GM23338 (cell line): ENCODE data around the gene CD48. TPM values are rescaled to one million over a fixed set of nuclear protein-coding genes. Genes with fewer than 3 reads are reported as not detected.

Source experiments
- ATAC-seq: fragments of 200-7000 bp; cut with Tn5 transposase; 3 replicates; pipeline ENCODE4 v1.9.1; 2020
- DNase-seq: peaks from one replicate; pipeline ENCODE4 v3.0.0-alpha.2; 2015; ENCODE audit warnings: low spot score
- H2AFZ ChIP-seq: fragments of 200-600 bp; sonication (generic); 2 replicates; pipeline ENCODE4 v1.8.0; 2016; ENCODE audit warnings: antibody characterized with exemption, mild to moderate bottlenecking, moderate library complexity
- H3F3A ChIP-seq: fragments of 200-600 bp; sonication (generic); replicated peaks from 2 replicates; pipeline ENCODE4 v1.8.0; 2017; ENCODE audit warnings: antibody characterized with exemption, mixed run types, low read depth
- H3K27ac ChIP-seq: fragments of 200-600 bp; sonication (generic); 2 replicates; pipeline ENCODE4 v1.6.1; 2016; ENCODE audit warnings: low read depth
- H3K27me3 ChIP-seq: fragments of 200-600 bp; sonication (generic); 2 replicates; pipeline ENCODE4 v1.8.0; 2016; ENCODE audit warnings: mild to moderate bottlenecking, mixed run types, moderate library complexity; ENCODE audit not compliant: insufficient read depth
- H3K36me3 ChIP-seq: fragments of 200-600 bp; sonication (generic); 2 replicates; pipeline ENCODE4 v1.8.0; 2016; ENCODE audit warnings: mild to moderate bottlenecking; ENCODE audit not compliant: insufficient read depth
- H3K4me1 ChIP-seq: fragments of 200-600 bp; sonication (generic); 2 replicates; pipeline ENCODE4 v1.8.0; 2016; ENCODE audit warnings: mild to moderate bottlenecking, moderate library complexity; ENCODE audit not compliant: insufficient read depth
- H3K4me2 ChIP-seq: fragments of 200-600 bp; sonication (generic); 2 replicates; pipeline ENCODE4 v1.7.1; 2017; ENCODE audit warnings: mixed run types
- H3K4me3 ChIP-seq: fragments of 200-600 bp; sonication (generic); 2 replicates; pipeline ENCODE4 v1.6.1; 2016; ENCODE audit warnings: mixed run types
- H3K79me2 ChIP-seq: fragments of 200-600 bp; sonication (generic); replicated peaks from 2 replicates; pipeline ENCODE4 v1.8.0; 2017; ENCODE audit warnings: mild to moderate bottlenecking; ENCODE audit not compliant: insufficient read depth
- H3K9me2 ChIP-seq: fragments of 200-600 bp; sonication (generic); 2 replicates; pipeline ENCODE4 v1.8.0; 2017; ENCODE audit not compliant: insufficient read depth
- H4K20me1 ChIP-seq: fragments of 200-600 bp; sonication (generic); replicated peaks from 2 replicates; pipeline ENCODE4 v1.8.0; 2017; ENCODE audit warnings: mild to moderate bottlenecking; ENCODE audit not compliant: insufficient read depth
- H3K27ac Mint-ChIP-seq: 2 replicates; pipeline ENCODE4 v1.8.0; 2020; ENCODE audit warnings: inconsistent platforms, mild to moderate bottlenecking, moderate library complexity, mixed read lengths
- H3K27me3 Mint-ChIP-seq: 3 replicates; pipeline ENCODE4 v1.8.0; 2022; ENCODE audit warnings: low read depth, mild to moderate bottlenecking, moderate library complexity, mixed read lengths, inconsistent platforms; ENCODE audit not compliant: insufficient read depth, poor library complexity
- H3K36me3 Mint-ChIP-seq: 3 replicates; pipeline ENCODE4 v1.8.0; 2021; ENCODE audit warnings: low read depth, mild to moderate bottlenecking, inconsistent platforms, moderate library complexity, mixed read lengths
- H3K4me1 Mint-ChIP-seq: 3 replicates; pipeline ENCODE4 v1.8.0; 2020; ENCODE audit warnings: mild to moderate bottlenecking, inconsistent platforms, mixed read lengths
- H3K4me3 Mint-ChIP-seq: 3 replicates; pipeline ENCODE4 v1.8.0; 2021; ENCODE audit warnings: moderate library complexity, mild to moderate bottlenecking, inconsistent platforms, mixed read lengths
- H3K9me3 Mint-ChIP-seq: 3 replicates; pipeline ENCODE4 v1.8.0; 2020; ENCODE audit warnings: moderate library complexity, mild to moderate bottlenecking, inconsistent platforms, mixed read lengths
- CREB1 ChIP-seq: fragments of 250-450 bp; sonication (Bioruptor Pico); IDR thresholded peaks from 2 replicates; pipeline ENCODE4 v1.5.0; 2020; ENCODE audit warnings: low read depth, mild to moderate bottlenecking, moderate library complexity
- EZH2 ChIP-seq: fragments of 200-600 bp; sonication (generic); IDR thresholded peaks from one replicate; pipeline ENCODE4 v1.8.0; 2017; ENCODE audit warnings: antibody characterized with exemption, mild to moderate bottlenecking, low read depth; ENCODE audit not compliant: unreplicated experiment
- EZH2phosphoT487 ChIP-seq: fragments of 200-600 bp; sonication (generic); IDR thresholded peaks from one replicate; pipeline ENCODE4 v1.8.1; 2018; ENCODE audit warnings: antibody characterized with exemption; ENCODE audit not compliant: unreplicated experiment
- JUNB ChIP-seq: IDR thresholded peaks from one replicate; pipeline ENCODE4 v1.6.1; 2016; ENCODE audit warnings: antibody characterized with exemption; ENCODE audit not compliant: unreplicated experiment
- NANOG ChIP-seq: IDR thresholded peaks from 2 replicates; pipeline ENCODE4 v1.6.1; 2016; ENCODE audit warnings: antibody characterized with exemption, borderline replicate concordance
- POLR2AphosphoS5 ChIP-seq: IDR thresholded peaks from 2 replicates; pipeline ENCODE4 v1.6.1; 2016; ENCODE audit warnings: antibody characterized with exemption, low read depth
- ZNF114 ChIP-seq: fragments of 250-450 bp; sonication (Bioruptor Pico); IDR thresholded peaks from 2 replicates; pipeline ENCODE4 v1.5.0; 2020; ENCODE audit warnings: mild to moderate bottlenecking, moderate library complexity
- ZNF331 ChIP-seq: fragments of 250-450 bp; sonication (Bioruptor Pico); IDR thresholded peaks from 2 replicates; pipeline ENCODE4 v1.5.0; 2020; ENCODE audit warnings: low read depth, mild to moderate bottlenecking, moderate library complexity
- polyA plus RNA-seq: library from polyadenylated mRNA; unstranded; fragments of >200 nt; fragmentation: Nextera tagmentation; extraction: Ambion mirVana; gene quantifications from 2 replicates; pipeline ENCODE4 v1.2.1, GENCODE V29; 2016
- total RNA-seq: library from RNA; depleted of rRNA; stranded (reverse); fragments of >200 nt; shearing (Covaris generic); gene quantifications from 2 replicates; pipeline ENCODE4 v1.2.3, GENCODE V29; 2014
- TF ChIP-seq, protein P1 (sequence below): IDR thresholded peaks from one replicate; pipeline ENCODE4 v1.6.1; 2018; ENCODE audit warnings: antibody characterized with exemption; ENCODE audit not compliant: unreplicated experiment
- TF ChIP-seq, protein P2 (sequence below), 2 experiments: fragments of 200-600 bp in 1 of 2; sonication (generic) in 1 of 2; conservative IDR thresholded peaks; 2 replicates each; pipeline versions ENCODE4 v1.5.1 to v1.6.1; 2016 to 2017; ENCODE audit warnings: antibody characterized with exemption in 2 of 2, low read depth in 2 of 2, mild to moderate bottlenecking in 2 of 2, moderate library complexity in 1 of 2
- TF ChIP-seq, protein P3 (sequence below): IDR thresholded peaks from 2 replicates; pipeline ENCODE4 v1.6.1; 2016; ENCODE audit warnings: antibody characterized with exemption

CD48 gene
- total and polyA plus RNA-seq, 2 experiments from 2014 or later = 0.34 to 0.45 TPM

DNA sequence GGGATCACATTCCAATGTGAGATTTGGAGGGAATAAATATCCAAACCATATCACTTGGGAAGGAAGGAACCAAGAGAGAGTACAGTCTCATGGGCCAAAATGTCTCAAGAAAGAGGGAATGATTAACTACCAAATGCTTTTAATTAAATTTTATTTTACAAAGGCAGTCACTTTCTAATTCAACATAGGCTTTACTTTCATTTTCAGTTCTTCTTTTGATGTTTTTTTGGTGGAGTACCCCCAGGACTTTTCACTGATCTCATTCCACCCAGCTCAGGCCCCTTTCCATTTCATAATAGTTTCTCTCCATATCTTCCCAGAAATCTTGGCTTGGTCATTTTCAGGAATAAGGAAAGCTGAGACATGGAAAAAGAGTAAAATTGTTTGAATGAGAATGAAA lies 22.3 kb upstream of the CD48 start (continued):
- TF ChIP-seq EZH2phosphoT487 (no peak), ZNF114 (CRISPR knock-in tag) (no peak)
- TF ChIP-seq, protein P1, sequence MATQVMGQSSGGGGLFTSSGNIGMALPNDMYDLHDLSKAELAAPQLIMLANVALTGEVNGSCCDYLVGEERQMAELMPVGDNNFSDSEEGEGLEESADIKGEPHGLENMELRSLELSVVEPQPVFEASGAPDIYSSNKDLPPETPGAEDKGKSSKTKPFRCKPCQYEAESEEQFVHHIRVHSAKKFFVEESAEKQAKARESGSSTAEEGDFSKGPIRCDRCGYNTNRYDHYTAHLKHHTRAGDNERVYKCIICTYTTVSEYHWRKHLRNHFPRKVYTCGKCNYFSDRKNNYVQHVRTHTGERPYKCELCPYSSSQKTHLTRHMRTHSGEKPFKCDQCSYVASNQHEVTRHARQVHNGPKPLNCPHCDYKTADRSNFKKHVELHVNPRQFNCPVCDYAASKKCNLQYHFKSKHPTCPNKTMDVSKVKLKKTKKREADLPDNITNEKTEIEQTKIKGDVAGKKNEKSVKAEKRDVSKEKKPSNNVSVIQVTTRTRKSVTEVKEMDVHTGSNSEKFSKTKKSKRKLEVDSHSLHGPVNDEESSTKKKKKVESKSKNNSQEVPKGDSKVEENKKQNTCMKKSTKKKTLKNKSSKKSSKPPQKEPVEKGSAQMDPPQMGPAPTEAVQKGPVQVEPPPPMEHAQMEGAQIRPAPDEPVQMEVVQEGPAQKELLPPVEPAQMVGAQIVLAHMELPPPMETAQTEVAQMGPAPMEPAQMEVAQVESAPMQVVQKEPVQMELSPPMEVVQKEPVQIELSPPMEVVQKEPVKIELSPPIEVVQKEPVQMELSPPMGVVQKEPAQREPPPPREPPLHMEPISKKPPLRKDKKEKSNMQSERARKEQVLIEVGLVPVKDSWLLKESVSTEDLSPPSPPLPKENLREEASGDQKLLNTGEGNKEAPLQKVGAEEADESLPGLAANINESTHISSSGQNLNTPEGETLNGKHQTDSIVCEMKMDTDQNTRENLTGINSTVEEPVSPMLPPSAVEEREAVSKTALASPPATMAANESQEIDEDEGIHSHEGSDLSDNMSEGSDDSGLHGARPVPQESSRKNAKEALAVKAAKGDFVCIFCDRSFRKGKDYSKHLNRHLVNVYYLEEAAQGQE = no peak
- TF ChIP-seq, protein P2, sequence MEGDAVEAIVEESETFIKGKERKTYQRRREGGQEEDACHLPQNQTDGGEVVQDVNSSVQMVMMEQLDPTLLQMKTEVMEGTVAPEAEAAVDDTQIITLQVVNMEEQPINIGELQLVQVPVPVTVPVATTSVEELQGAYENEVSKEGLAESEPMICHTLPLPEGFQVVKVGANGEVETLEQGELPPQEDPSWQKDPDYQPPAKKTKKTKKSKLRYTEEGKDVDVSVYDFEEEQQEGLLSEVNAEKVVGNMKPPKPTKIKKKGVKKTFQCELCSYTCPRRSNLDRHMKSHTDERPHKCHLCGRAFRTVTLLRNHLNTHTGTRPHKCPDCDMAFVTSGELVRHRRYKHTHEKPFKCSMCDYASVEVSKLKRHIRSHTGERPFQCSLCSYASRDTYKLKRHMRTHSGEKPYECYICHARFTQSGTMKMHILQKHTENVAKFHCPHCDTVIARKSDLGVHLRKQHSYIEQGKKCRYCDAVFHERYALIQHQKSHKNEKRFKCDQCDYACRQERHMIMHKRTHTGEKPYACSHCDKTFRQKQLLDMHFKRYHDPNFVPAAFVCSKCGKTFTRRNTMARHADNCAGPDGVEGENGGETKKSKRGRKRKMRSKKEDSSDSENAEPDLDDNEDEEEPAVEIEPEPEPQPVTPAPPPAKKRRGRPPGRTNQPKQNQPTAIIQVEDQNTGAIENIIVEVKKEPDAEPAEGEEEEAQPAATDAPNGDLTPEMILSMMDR (conservative IDR thresholded peaks at IDR 0.05; ENCODE audit: low read depth in 2 of 2) = no peak

DNA sequence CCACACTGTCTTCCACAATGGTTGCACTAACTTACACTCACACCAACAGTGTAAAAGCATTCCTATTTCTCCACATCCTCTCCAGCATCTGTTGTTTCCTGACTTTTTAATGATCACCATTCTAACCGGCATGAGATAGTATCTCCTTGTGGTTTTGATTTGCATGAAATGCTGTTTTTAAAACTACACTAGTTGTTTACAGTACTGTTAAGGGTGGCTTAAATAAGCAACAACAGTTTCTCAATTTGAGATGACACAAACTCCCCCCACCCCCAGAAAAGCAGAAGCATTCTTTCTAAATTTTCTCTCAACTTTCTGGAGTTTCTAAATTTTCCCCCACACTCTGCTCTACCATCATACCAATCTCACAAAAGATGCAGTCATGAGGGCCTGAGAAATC lies 20.4 kb upstream of the CD48 start:
- Mint-ChIP-seq H3K4me1 (no peaks in the 10 kb centered on the region), H3K9me3 (peaks cover 16% of the 10 kb centered on the region), H3K27ac (no peak overlapping the region), H3K36me3 (peaks cover 8% of the 10 kb centered on the region; the same call in 2 of the 3 replicates), H3K4me3 (no peak overlapping the region), H3K27me3 (no peaks in the 10 kb centered on the region)
- H3K27me3 ChIP-seq = no peaks in the 10 kb centered on the region
- no peaks in the 10 kb centered on the region for H3K36me3 ChIP-seq
- H3K4me1 ChIP-seq = no peaks in the 10 kb centered on the region
- no peaks in the 10 kb centered on the region for H3K79me2 ChIP-seq
- H3F3A ChIP-seq = no peaks in the 10 kb centered on the region
- peaks cover 3% of the 10 kb centered on the region; the same call in 1 of the 2 replicates for H3K9me2 ChIP-seq
- H3K4me3 ChIP-seq = no peak overlapping the region
- DNase-seq = no peak
- ATAC-seq = no peak
- no peak overlapping the region for H3K27ac ChIP-seq
- H4K20me1 ChIP-seq = no peaks in the 10 kb centered on the region
- H3K4me2 ChIP-seq = no peak overlapping the region
- no peak overlapping the region for H2AFZ ChIP-seq
- TF ChIP-seq JUNB (no peak), ZNF114 (CRISPR knock-in tag) (no peak), NANOG (no peak), CREB1 (no peak), EZH2 (no peak), ZNF331 (CRISPR knock-in tag) (no peak), POLR2AphosphoS5 (no peak)
- TF ChIP-seq, protein P2 (conservative IDR thresholded peaks at IDR 0.05; ENCODE audit: low read depth in 2 of 2) = no peak
- TF ChIP-seq, protein P1 = no peak
- TF ChIP-seq, protein P3, sequence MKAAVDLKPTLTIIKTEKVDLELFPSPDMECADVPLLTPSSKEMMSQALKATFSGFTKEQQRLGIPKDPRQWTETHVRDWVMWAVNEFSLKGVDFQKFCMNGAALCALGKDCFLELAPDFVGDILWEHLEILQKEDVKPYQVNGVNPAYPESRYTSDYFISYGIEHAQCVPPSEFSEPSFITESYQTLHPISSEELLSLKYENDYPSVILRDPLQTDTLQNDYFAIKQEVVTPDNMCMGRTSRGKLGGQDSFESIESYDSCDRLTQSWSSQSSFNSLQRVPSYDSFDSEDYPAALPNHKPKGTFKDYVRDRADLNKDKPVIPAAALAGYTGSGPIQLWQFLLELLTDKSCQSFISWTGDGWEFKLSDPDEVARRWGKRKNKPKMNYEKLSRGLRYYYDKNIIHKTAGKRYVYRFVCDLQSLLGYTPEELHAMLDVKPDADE = no peak
